ENCODE results near the gene NME3. TPM values are rescaled to one million over a fixed set of nuclear protein-coding genes. Genes with fewer than 3 reads are reported as not detected.

The NME3 gene
- total and polyA plus RNA-seq, 2 donors (not counting 3 experiments of a cell fraction or from before 2014, with no cell fraction given) = 38.2 to 74.4 TPM

DNA sequence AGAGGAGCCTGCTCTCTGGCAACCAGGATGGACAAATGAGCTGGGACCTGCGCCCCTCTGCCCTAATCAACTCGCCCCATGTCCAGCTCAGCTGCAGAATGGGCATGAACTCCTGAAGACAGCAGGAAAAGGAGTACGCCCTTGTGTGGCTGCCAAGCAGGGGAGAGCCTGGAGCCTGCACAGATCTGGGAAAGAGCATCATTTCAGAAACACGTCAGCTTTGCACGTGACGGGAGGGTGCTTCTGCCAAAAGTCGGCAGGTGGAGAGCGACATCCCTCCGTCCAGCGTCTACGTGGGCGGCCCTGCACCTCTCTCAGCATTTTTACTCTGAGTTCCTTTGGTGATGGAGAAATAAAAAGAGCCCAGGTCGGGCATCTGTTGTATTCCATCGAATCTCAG, 18.5 kb downstream of the NME3 start:
- H3K79me2 ChIP-seq (ENCODE audit: control insufficient read depth, insufficient read depth, low read length) = no peaks in the 10 kb centered on the region
- H3K9ac ChIP-seq (replicated peaks; ENCODE audit: extremely low read depth, insufficient read depth, low read length) = no peak overlapping the region
- H3K9me1 ChIP-seq (replicated peaks; ENCODE audit: control insufficient read depth, extremely low read depth, insufficient read depth, low read length) = no peaks in the 10 kb centered on the region
- H3K27me3 ChIP-seq (ENCODE audit: control insufficient read depth in 2 of 2, insufficient read depth in 2 of 2, low read length in 2 of 2) = no peaks in the 10 kb centered on the region
- FAIRE-seq (no peak), DNase-seq (ENCODE audit: low read depth, low spot score) (no peak)
- intact Hi-C loops (cut with micrococcal nuclease) = no loop called here
- no peak overlapping the region for H3K4me2 ChIP-seq (ENCODE audit: insufficient read depth, low read length)
- H3K4me1 ChIP-seq (ENCODE audit: control insufficient read depth, extremely low read depth, insufficient read depth, low read length) = no peaks in the 10 kb centered on the region
- H2AFZ ChIP-seq (ENCODE audit: low read depth, low read length) = no peak overlapping the region
- H3K27ac ChIP-seq (ENCODE audit: insufficient read depth, low read depth, low read length) = no peak overlapping the region
- dilution Hi-C loops (cut with MboI; ENCODE audit: extremely low pct_ligation_motif_present, low sequenced_read_pairs) = no loop called here
- BruUV-seq (replicated peaks) = no TSS peak
- no peaks in the 10 kb centered on the region for H4K20me1 ChIP-seq (replicated peaks; ENCODE audit: control insufficient read depth, extremely low read depth, insufficient read depth, low read length)
- H3K9me3 ChIP-seq (replicated peaks; ENCODE audit: control insufficient read depth, insufficient read depth, low read length) = no peaks in the 10 kb centered on the region
- TF ChIP-seq, protein P1, sequence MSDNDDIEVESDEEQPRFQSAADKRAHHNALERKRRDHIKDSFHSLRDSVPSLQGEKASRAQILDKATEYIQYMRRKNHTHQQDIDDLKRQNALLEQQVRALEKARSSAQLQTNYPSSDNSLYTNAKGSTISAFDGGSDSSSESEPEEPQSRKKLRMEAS (IDR thresholded peaks at IDR 0.05; ENCODE audit: insufficient read depth, insufficient read length) = no peak
- TF ChIP-seq FOS (IDR thresholded peaks at IDR 0.05; ENCODE audit: borderline replicate concordance, insufficient read depth, low read length) (no peak), JUN (IDR thresholded peaks at IDR 0.05; ENCODE audit: borderline replicate concordance, insufficient read depth, insufficient read length, low read depth) (no peak), GATA2 (IDR thresholded peaks at IDR 0.05; ENCODE audit: insufficient read depth, insufficient read length, low read depth, low read length) (no peak), POLR2AphosphoS5 (IDR thresholded peaks at IDR 0.05; ENCODE audit: insufficient read depth, low read depth, low read length) (no peak), POLR2A (IDR thresholded peaks at IDR 0.05; ENCODE audit: low read depth, low read length) (no peak), MYC (IDR thresholded peaks at IDR 0.05; ENCODE audit: low read depth, low read length) (no peak), EZH2 (IDR thresholded peaks at IDR 0.05; ENCODE audit: borderline replicate concordance, low read depth, low read length, severe bottlenecking) (no peak)
- TF ChIP-seq, protein P2, sequence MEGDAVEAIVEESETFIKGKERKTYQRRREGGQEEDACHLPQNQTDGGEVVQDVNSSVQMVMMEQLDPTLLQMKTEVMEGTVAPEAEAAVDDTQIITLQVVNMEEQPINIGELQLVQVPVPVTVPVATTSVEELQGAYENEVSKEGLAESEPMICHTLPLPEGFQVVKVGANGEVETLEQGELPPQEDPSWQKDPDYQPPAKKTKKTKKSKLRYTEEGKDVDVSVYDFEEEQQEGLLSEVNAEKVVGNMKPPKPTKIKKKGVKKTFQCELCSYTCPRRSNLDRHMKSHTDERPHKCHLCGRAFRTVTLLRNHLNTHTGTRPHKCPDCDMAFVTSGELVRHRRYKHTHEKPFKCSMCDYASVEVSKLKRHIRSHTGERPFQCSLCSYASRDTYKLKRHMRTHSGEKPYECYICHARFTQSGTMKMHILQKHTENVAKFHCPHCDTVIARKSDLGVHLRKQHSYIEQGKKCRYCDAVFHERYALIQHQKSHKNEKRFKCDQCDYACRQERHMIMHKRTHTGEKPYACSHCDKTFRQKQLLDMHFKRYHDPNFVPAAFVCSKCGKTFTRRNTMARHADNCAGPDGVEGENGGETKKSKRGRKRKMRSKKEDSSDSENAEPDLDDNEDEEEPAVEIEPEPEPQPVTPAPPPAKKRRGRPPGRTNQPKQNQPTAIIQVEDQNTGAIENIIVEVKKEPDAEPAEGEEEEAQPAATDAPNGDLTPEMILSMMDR (IDR thresholded peaks at IDR 0.05; ENCODE audit: extremely low read depth in 1 of 2, insufficient read depth in 1 of 2, low read depth in 1 of 2, low read length in 2 of 2) = no peak
- H3K4me3 ChIP-seq (replicated peaks in 1 of 3; ENCODE audit: insufficient read depth in 1 of 3, low read depth in 1 of 3, low read length in 3 of 3) = no peak overlapping the region
- ChIA-PET POLR2A (no interaction called here), CTCF (no interaction called here)
- H3K36me3 ChIP-seq (ENCODE audit: control insufficient read depth in 2 of 2, extremely low read depth in 1 of 2, insufficient read depth in 2 of 2, low read length in 2 of 2) = peaks cover 4 to 41% of the 10 kb centered on the region in 2 experiments

Data from endothelial cell of umbilical vein (primary cell).